Epithelial cell of proximal tubule (primary cell): Measurements from ENCODE around the gene EFCC1. TPM values are rescaled to one million over a fixed set of nuclear protein-coding genes. Genes with fewer than 3 reads are reported as not detected.

Source experiments
- DNase-seq: peaks from one replicate; pipeline ENCODE4 v3.0.0-alpha.2; 2011; ENCODE audit warnings: low read depth
- H3K4me3 ChIP-seq: 2 replicates; pipeline ENCODE4 v1.5.1; 2011; ENCODE audit warnings: low read depth, mild to moderate bottlenecking, low read length
- CTCF ChIP-seq: conservative IDR thresholded peaks from 2 replicates; pipeline ENCODE4 v1.5.1; 2012; ENCODE audit warnings: low read depth, mild to moderate bottlenecking, low read length
- total RNA-seq: library from RNA; depleted of rRNA; stranded (reverse); fragments of >200 nt; gene quantifications from 2 replicates; pipeline ENCODE4 v1.2.3, GENCODE V29; 2015

The EFCC1 gene
- total RNA-seq, 1 donor from 2014 or later, result not detected

DNA sequence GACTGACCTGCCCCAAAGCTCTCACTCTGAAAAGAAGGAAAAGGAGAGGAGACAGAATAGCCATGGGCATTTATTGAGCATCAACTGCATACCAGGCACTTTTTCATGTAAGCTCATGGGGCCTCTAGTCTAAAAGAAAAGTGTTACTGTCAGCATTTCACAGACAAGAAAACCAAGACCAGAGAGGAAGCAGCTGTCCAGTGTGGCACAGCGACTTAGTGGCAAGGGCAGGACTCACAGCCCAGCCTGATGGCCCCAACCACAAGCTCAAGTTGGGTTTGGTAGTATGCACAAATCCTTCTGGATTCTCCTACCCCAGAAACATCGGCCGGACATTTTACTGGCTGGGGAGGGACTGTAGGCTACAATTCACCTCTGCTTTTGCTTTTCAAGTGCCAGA is 5.8 kb downstream of the EFCC1 start:
- no peak overlapping the region for H3K4me3 ChIP-seq
- DNase-seq, result no peak
- TF ChIP-seq CTCF, result no peak

GRCh38 chr3:129007792-129008191 is 6.7 kb downstream of the EFCC1 start:
- no peak for DNase-seq
- no peak for TF ChIP-seq CTCF
- no peak overlapping the region for H3K4me3 ChIP-seq

GRCh38 chr3:129009266-129009665 is 8.2 kb downstream of the EFCC1 start:
- no peak for TF ChIP-seq CTCF
- no peak overlapping the region for H3K4me3 ChIP-seq
- DNase-seq, result no peak

- no peak for TF ChIP-seq CTCF
- DNase-seq, result no peak
- H3K4me3 ChIP-seq, result no peak overlapping the region
Observed at GRCh38 chr3:129010310-129010956, 9.3 kb downstream of the EFCC1 start.

GRCh38 chr3:129013491-129013891 is 12.4 kb downstream of the EFCC1 start:
- DNase-seq, result no peak
- TF ChIP-seq CTCF, result no peak
- H3K4me3 ChIP-seq, result no peak overlapping the region

GRCh38 chr3:129014148-129014547 is 13.0 kb downstream of the EFCC1 start:
- TF ChIP-seq CTCF, result no peak
- no peak overlapping the region for H3K4me3 ChIP-seq
- no peak for DNase-seq

DNA sequence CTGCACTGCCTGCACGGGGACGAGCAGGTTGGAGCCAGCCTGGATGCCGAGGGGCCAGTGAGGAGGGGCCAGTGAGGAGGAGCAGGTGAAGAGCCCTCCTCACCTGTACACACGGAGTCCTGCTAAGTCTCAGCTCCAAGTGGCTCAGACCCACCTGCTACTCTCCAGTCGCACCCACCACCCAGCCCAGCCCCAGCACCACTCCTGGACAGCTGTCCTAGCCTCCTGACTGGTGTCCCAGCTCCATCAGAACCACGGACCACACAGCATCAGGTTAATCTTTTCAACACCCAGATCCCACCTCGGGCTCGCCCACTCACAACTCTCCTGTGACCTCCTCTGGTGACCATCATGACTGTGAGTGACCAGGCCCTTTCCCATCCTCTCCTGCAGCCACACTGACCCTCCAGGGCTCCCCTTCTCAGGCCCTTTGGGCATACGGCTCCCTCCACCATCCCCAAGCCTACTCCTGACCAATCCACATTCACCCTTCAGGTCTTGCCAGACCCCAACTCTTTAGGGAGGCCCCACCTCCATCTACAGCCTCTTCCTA is 13.8 kb downstream of the EFCC1 start:
- TF ChIP-seq CTCF, result no peak
- no peak overlapping the region for H3K4me3 ChIP-seq
- no peak for DNase-seq
